Non-pigmented ciliary epithelial cell (primary cell): Measurements from ENCODE around the gene KRTAP19-4.
"Not testable (repeated sequence)": the region's sequence is repeated elsewhere in the genome, so short reads cannot be mapped to it uniquely, and the experiment has no call there.

Source experiments
- DNase-seq: peaks from one replicate; pipeline ENCODE4 v3.0.0-alpha.2; 2010; ENCODE audit warnings: low read depth

KRTAP19-4 gene

GRCh38 chr21:30497065-30497464 lies at the start of gene KRTAP19-4:
TSS of gene KRTAP19-4 (minus strand) at chr21:30497165. CDS start at chr21:30497110, 55 bp downstream.
- DNase-seq = no peak

- DNase-seq = no peak
Measured at GRCh38 chr21:30541764-30542163, 44.8 kb upstream of the KRTAP19-4 start, which contains the start of gene KRTAP19-6. TSS of gene KRTAP19-6 (minus strand) at chr21:30541864. CDS start at chr21:30541833, 31 bp downstream.

- no peak for DNase-seq
Measured at GRCh38 chr21:30518876-30519275, 21.9 kb upstream of the KRTAP19-4 start.

- no peak for DNase-seq
Measured at GRCh38 chr21:30515681-30516080, 18.7 kb upstream of the KRTAP19-4 start.

- DNase-seq = not testable (repeated sequence)
Measured at GRCh38 chr21:30505621-30506205, 8.7 kb upstream of the KRTAP19-4 start.

- DNase-seq = no peak
Measured at GRCh38 chr21:30502041-30502440, 5.1 kb upstream of the KRTAP19-4 start, which contains the start of gene KRTAP19-5. TSS of gene KRTAP19-5 (minus strand) at chr21:30502141. CDS start at chr21:30502090, 51 bp downstream.

- no peak for DNase-seq
Measured at GRCh38 chr21:30491963-30492428, 5.0 kb downstream of the KRTAP19-4 start, which contains the start of gene KRTAP19-3. TSS of gene KRTAP19-3 (minus strand) at chr21:30492013. CDS start at chr21:30491957, 56 bp downstream.

- DNase-seq = no peak
Measured at GRCh38 chr21:30487336-30487735, 9.6 kb downstream of the KRTAP19-4 start, which contains the start of gene KRTAP19-2. TSS of gene KRTAP19-2 (minus strand) at chr21:30487436. CDS start at chr21:30487348, 88 bp downstream.

GRCh38 chr21:30486180-30486579 lies 10.8 kb downstream of the KRTAP19-4 start:
- no peak for DNase-seq

GRCh38 chr21:30482130-30482529 lies 14.8 kb downstream of the KRTAP19-4 start:
- DNase-seq = no peak

- no peak for DNase-seq
Measured at GRCh38 chr21:30480145-30480544, 16.8 kb downstream of the KRTAP19-4 start, which contains the start of gene KRTAP19-1. TSS of gene KRTAP19-1 (minus strand) at chr21:30480367. CDS start at chr21:30480317, 50 bp downstream.

- no peak for DNase-seq
Measured at GRCh38 chr21:30479259-30479658, 17.7 kb downstream of the KRTAP19-4 start.

- no peak for DNase-seq
Measured at GRCh38 chr21:30478004-30478403, 19.0 kb downstream of the KRTAP19-4 start.

GRCh38 chr21:30468900-30469714 lies 27.9 kb downstream of the KRTAP19-4 start:
- DNase-seq = no peak

- no peak for DNase-seq
Measured at GRCh38 chr21:30463713-30464112, 33.3 kb downstream of the KRTAP19-4 start.

GRCh38 chr21:30448514-30448913 lies 48.5 kb downstream of the KRTAP19-4 start:
- DNase-seq = no peak

GRCh38 chr21:30447056-30447455 lies 49.9 kb downstream of the KRTAP19-4 start:
- DNase-seq = no peak
